Measurements from ENCODE around the gene TMEM164.
"Not testable (repeated sequence)": the region's sequence is repeated elsewhere in the genome, so short reads cannot be mapped to it uniquely, and the experiment has no call there.

DNA sequence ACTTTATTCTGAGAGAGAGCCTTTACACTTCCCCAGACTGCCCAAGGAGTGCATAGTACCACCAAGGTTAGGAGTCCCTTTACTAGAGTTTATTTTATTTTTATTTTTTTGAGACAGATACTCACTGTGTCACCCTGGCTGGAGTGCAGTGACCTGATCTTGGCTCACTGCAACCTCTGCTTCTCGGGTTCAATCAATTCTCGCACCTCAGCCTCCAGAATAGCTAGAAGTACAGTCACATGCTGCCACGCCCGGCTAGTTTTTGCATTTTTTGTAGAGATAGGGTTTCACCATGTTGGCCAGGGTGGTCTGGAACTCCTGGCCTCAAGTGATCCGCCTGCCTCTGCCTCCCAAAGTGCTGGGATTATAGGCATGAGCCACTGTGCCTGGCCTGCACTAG, 151.4 kb downstream of the TMEM164 start:
- not testable (repeated sequence) for TF ChIP-seq EZH2 (IDR thresholded peaks at IDR 0.05; ENCODE audit: low read length)
- TF ChIP-seq, protein P1, sequence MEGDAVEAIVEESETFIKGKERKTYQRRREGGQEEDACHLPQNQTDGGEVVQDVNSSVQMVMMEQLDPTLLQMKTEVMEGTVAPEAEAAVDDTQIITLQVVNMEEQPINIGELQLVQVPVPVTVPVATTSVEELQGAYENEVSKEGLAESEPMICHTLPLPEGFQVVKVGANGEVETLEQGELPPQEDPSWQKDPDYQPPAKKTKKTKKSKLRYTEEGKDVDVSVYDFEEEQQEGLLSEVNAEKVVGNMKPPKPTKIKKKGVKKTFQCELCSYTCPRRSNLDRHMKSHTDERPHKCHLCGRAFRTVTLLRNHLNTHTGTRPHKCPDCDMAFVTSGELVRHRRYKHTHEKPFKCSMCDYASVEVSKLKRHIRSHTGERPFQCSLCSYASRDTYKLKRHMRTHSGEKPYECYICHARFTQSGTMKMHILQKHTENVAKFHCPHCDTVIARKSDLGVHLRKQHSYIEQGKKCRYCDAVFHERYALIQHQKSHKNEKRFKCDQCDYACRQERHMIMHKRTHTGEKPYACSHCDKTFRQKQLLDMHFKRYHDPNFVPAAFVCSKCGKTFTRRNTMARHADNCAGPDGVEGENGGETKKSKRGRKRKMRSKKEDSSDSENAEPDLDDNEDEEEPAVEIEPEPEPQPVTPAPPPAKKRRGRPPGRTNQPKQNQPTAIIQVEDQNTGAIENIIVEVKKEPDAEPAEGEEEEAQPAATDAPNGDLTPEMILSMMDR (optimal IDR thresholded peaks at IDR 0.05 in 1 of 3, IDR thresholded peaks at IDR 0.05 in 1 of 3, conservative IDR thresholded peaks at IDR 0.05 in 1 of 3; ENCODE audit: extremely low read depth in 1 of 3, insufficient read depth in 2 of 3, low read length in 3 of 3), result not testable (repeated sequence)
